ENCODE data around the gene FBXL19.

- TF ChIP-seq TAF1 (IDR thresholded peaks at IDR 0.05; ENCODE audit: low read depth), result no peak
- no peak for TF ChIP-seq CTCF (IDR thresholded peaks at IDR 0.05; ENCODE audit: poor library complexity, severe bottlenecking)
- no peak for TF ChIP-seq POLR2AphosphoS5 (IDR thresholded peaks at IDR 0.05)
- no peak for TF ChIP-seq EP300 (conservative IDR thresholded peaks at IDR 0.05; ENCODE audit: poor library complexity, severe bottlenecking)
- TF ChIP-seq MXI1 (conservative IDR thresholded peaks at IDR 0.05; ENCODE audit: poor library complexity, severe bottlenecking), result no peak
These were observed 37.2 kb upstream of the FBXL19 start for GRCh38 chr16:30886145-30886544.

Measured in neural cell (in vitro differentiated cells).